22Rv1 (cell line): ENCODE data around the gene ZNF48.

Experiments used
- CTCF ChIP-seq: fragments of 450-650 bp; IDR thresholded peaks from 2 replicates; pipeline ENCODE4 v1.5.1; 2017; ENCODE audit warnings: mild to moderate bottlenecking
- ZFX ChIP-seq: fragments of 450-650 bp; IDR thresholded peaks from 2 replicates; pipeline ENCODE4 v1.6.1; 2017; ENCODE audit warnings: antibody characterized with exemption, borderline replicate concordance

GRCh38 chr16:30395155-30395991, at the start of gene ZNF48:
- peak; percentile 88 for TF ChIP-seq CTCF
- no peak for TF ChIP-seq ZFX
